NOMO-1 treated with dmso at 0.1 percent for 144 hours (cell line): Measurements from ENCODE around the gene CAPRIN1.
A peak's percentile ranks its signal among the peaks of the same experiment; 100 is the strongest.

Source experiments
- DNase-seq: peaks from one replicate; lab custom pipeline; 2025; ENCODE audit not compliant: unreplicated experiment; lab: John Stamatoyannopoulos, UW

Gene CAPRIN1

GRCh38 chr11:34051349-34052035 is at the start of gene CAPRIN1:
CAPRIN1 (plus strand) TSS chr11:34051731; CDS start chr11:34052421, 690 bp downstream.
- peak; percentile 86 for DNase-seq

- no peak for DNase-seq
These were observed 49.1 kb upstream of the CAPRIN1 start for GRCh38 chr11:34002420-34002819.

- DNase-seq: no peak
These were observed 47.3 kb upstream of the CAPRIN1 start for GRCh38 chr11:34004236-34004635.

GRCh38 chr11:34006876-34007275 is 44.7 kb upstream of the CAPRIN1 start:
- DNase-seq: no peak

GRCh38 chr11:34012734-34013133 is 38.8 kb upstream of the CAPRIN1 start:
- no peak for DNase-seq

GRCh38 chr11:34013898-34014571 is 37.5 kb upstream of the CAPRIN1 start:
- no peak for DNase-seq

- DNase-seq: no peak
These were observed 29.4 kb upstream of the CAPRIN1 start for GRCh38 chr11:34021977-34022735.

- no peak for DNase-seq
These were observed 25.1 kb upstream of the CAPRIN1 start for GRCh38 chr11:34026432-34026831.

GRCh38 chr11:34027516-34028408 is 23.8 kb upstream of the CAPRIN1 start:
- no peak for DNase-seq

- DNase-seq: no peak
These were observed 23.1 kb upstream of the CAPRIN1 start for GRCh38 chr11:34028425-34028824.

GRCh38 chr11:34029176-34029575 is 22.4 kb upstream of the CAPRIN1 start:
- no peak for DNase-seq

- DNase-seq: no peak
These were observed 21.1 kb upstream of the CAPRIN1 start for GRCh38 chr11:34030382-34030781.

- no peak for DNase-seq
These were observed 18.1 kb upstream of the CAPRIN1 start for GRCh38 chr11:34033399-34033798.

- no peak for DNase-seq
These were observed 17.5 kb upstream of the CAPRIN1 start for GRCh38 chr11:34034053-34034452.

- DNase-seq: no peak
These were observed 15.1 kb upstream of the CAPRIN1 start for GRCh38 chr11:34036456-34036855.

GRCh38 chr11:34037016-34037415 is 14.5 kb upstream of the CAPRIN1 start:
- DNase-seq: peak; percentile 30

GRCh38 chr11:34040571-34040970 is 11.0 kb upstream of the CAPRIN1 start:
- no peak for DNase-seq

- peak; percentile 76 for DNase-seq
These were observed 6.7 kb upstream of the CAPRIN1 start for GRCh38 chr11:34044664-34045485.

GRCh38 chr11:34049028-34049427 is 2.5 kb upstream of the CAPRIN1 start:
- DNase-seq: no peak
